ENCODE data around the gene GABPB2. TPM values are rescaled to one million over a fixed set of nuclear protein-coding genes. Genes with fewer than 3 reads are reported as not detected.

The GABPB2 gene
- 3.7 and 4.7 TPM in 2 replicates for total RNA-seq

DNA sequence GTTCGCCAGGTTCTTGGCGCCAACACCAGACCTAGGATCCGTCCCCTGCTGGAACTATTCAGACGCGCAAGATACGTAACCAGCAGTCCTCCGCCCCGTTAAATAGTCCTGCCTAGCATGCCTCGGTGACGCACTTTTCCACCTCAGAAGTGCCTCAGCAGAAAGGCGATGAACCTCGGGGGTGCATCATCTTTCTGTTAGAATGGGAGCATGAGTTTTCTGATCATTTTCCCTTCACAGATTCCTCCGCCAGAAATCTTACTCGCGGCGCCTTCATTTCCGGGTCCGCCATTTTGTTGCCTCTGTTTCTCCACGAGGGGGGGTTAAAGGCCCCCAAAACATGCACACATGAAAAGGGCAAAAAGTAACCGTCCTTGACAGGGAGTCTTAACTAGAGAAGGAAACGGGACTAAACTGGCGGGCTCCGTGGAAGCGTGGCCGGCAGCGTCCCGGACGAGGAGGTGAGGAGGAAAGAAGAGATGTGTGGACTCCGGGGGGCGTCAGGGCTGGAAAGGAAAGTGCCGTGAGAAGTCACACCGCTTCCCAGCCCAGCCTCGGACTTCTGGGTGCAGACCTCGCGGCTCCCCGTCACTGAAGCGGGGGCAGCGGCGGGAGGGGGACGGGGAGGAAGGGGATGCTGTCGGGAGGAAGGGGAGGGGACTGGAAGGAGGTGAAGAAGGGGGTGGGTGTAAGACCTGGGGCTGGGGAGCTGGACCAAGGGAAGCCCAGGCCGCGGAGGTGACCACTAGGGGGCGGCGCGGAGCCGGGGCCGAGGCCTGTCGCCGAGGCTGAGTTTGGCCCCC is at the start of gene GABPB2:
Gene GABPB2 (plus strand): TSS at position 288 of the 803 bp plus-strand sequence. CDS start 17,429 bp downstream, outside the sequence.
- no peaks in the 10 kb centered on the region for H3K27me3 ChIP-seq (ENCODE audit: control insufficient read depth, insufficient read depth, low read length)
- peak within 1 kb of the TSS; percentile 73 for H3K4me3 ChIP-seq (ENCODE audit: low read depth, low read length)
- H3K36me3 ChIP-seq (ENCODE audit: control insufficient read depth, insufficient read depth, low read length) = no peaks in the 10 kb centered on the region
- DNase-seq (ENCODE audit: low read depth) = peak; percentile 54
- TF ChIP-seq, protein P1, sequence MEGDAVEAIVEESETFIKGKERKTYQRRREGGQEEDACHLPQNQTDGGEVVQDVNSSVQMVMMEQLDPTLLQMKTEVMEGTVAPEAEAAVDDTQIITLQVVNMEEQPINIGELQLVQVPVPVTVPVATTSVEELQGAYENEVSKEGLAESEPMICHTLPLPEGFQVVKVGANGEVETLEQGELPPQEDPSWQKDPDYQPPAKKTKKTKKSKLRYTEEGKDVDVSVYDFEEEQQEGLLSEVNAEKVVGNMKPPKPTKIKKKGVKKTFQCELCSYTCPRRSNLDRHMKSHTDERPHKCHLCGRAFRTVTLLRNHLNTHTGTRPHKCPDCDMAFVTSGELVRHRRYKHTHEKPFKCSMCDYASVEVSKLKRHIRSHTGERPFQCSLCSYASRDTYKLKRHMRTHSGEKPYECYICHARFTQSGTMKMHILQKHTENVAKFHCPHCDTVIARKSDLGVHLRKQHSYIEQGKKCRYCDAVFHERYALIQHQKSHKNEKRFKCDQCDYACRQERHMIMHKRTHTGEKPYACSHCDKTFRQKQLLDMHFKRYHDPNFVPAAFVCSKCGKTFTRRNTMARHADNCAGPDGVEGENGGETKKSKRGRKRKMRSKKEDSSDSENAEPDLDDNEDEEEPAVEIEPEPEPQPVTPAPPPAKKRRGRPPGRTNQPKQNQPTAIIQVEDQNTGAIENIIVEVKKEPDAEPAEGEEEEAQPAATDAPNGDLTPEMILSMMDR (IDR thresholded peaks at IDR 0.05; ENCODE audit: insufficient read depth, low read length, poor library complexity, severe bottlenecking) = peak; percentile 99

DNA sequence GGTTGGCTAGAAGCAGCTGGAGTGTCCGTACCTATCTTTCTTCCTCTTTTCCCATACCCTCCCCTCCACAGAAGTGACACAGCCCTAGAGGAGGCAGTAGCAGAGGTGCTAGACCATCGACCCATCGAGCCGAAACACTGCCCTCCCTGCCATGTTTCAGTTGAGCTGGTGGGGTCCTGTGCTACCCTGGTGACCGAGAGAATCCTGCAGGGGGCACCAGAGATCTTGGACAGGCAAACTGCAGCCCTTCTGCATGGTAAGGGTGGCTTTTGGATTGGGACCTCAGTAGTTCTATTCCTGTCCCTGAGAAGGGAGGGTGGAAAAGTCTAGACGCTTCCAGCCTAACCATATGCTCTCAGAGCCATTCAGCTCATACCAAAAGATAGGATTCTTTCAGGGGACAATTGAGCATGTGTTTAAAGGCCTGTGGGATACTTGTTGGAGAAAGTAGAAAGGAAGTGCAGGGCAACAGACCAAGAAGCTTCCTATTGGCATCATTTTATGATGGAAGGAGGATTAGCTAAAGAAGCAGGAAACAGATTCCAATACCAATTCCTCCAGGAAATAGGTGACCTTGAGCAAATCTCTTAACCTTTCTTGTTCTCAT is 45.9 kb upstream of the GABPB2 start:
- Histone ChIP-seq H3K4me3 (ENCODE audit: low read depth, low read length) (no peak overlapping the region), H3K36me3 (ENCODE audit: control insufficient read depth, insufficient read depth, low read length) (no peaks in the 10 kb centered on the region), H3K27me3 (ENCODE audit: control insufficient read depth, insufficient read depth, low read length) (no peaks in the 10 kb centered on the region)
- TF ChIP-seq, protein P1 (IDR thresholded peaks at IDR 0.05; ENCODE audit: insufficient read depth, low read length, poor library complexity, severe bottlenecking) = peak; percentile 78
- no peak for DNase-seq (ENCODE audit: low read depth)

DNA sequence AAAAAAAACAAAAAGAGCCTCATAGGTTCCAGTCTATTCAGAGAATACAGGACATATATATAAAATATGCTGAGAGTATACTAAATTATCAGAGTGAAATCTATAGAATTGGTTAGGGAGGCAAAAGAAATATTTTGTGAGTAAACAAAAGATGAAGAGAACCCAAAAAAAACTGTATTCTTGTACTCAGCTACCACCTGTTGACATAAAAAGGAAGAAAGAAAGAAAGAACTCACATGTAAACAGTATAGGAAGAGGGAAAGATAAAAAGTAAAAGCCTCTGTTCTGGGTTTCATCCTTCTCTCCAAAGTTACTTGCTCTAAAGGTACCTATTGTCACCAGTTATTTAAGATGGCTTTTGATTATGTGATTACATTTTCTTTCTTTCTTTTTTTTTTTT is 44.1 kb upstream of the GABPB2 start:
- no peak for DNase-seq (ENCODE audit: low read depth)
- no peaks in the 10 kb centered on the region for H3K27me3 ChIP-seq (ENCODE audit: control insufficient read depth, insufficient read depth, low read length)
- TF ChIP-seq, protein P1 (IDR thresholded peaks at IDR 0.05; ENCODE audit: insufficient read depth, low read length, poor library complexity, severe bottlenecking) = no peak
- H3K4me3 ChIP-seq (ENCODE audit: low read depth, low read length) = no peak overlapping the region
- H3K36me3 ChIP-seq (ENCODE audit: control insufficient read depth, insufficient read depth, low read length) = no peaks in the 10 kb centered on the region

DNA sequence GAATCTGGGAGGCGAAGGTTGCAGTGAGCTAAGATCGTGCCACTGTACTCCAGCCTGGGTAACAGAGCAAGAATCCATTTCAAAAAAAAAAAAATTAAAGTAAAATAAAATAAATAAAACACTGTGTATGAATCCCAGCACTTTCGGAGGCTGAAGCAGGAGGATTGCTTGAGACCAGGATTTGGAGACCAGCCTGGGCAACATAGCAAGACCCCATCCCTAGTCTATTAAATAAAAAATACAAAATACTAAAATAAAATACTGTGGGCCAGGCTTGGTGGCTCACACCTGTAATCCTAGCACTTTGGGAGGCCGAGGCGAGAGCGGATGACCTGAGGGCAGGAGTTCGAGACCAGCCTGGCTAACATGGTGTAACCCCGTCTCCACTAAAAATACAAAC is 38.4 kb upstream of the GABPB2 start:
- TF ChIP-seq, protein P1 (IDR thresholded peaks at IDR 0.05; ENCODE audit: insufficient read depth, low read length, poor library complexity, severe bottlenecking) = no peak
- no peak for DNase-seq (ENCODE audit: low read depth)
- Histone ChIP-seq H3K27me3 (ENCODE audit: control insufficient read depth, insufficient read depth, low read length) (no peaks in the 10 kb centered on the region), H3K4me3 (ENCODE audit: low read depth, low read length) (no peak overlapping the region), H3K36me3 (ENCODE audit: control insufficient read depth, insufficient read depth, low read length) (no peaks in the 10 kb centered on the region)

DNA sequence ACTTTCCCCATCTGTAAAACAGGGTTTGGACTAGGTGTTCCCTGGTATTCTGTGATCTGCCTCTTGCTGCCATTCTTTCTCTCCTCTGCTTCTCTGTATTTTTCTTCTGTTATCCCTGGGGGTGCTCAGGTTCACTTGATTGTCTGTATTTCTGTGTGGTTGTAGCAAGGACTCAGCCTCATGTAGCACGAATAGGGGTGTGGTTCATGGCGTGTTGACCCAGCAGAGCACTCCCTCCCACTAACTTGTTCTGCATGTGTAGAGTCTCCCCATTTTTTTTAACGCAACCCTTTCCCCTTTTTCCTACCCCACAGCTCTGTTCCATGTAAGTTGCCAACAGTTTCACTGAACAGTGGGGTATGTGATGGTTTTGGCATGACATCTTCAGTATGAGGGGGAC is 35.4 kb upstream of the GABPB2 start:
- TF ChIP-seq, protein P1 (IDR thresholded peaks at IDR 0.05; ENCODE audit: insufficient read depth, low read length, poor library complexity, severe bottlenecking) = no peak
- Histone ChIP-seq H3K27me3 (ENCODE audit: control insufficient read depth, insufficient read depth, low read length) (no peaks in the 10 kb centered on the region), H3K36me3 (ENCODE audit: control insufficient read depth, insufficient read depth, low read length) (no peaks in the 10 kb centered on the region), H3K4me3 (ENCODE audit: low read depth, low read length) (no peak overlapping the region)
- DNase-seq (ENCODE audit: low read depth) = no peak

All from kidney epithelial cell (primary cell).